GM19043 (cell line): Measurements from ENCODE around the gene CDH4.
"Not testable (repeated sequence)": the region's sequence is repeated elsewhere in the genome, so short reads cannot be mapped to it uniquely, and the experiment has no call there.

ENCODE experiments used
- ATAC-seq: cut with Tn5 transposase; IDR thresholded peaks from one replicate; pipeline ENCODE4 v1.9.1; 2021; ENCODE audit warnings: low read depth; ENCODE audit not compliant: unreplicated experiment

CDH4 gene

DNA sequence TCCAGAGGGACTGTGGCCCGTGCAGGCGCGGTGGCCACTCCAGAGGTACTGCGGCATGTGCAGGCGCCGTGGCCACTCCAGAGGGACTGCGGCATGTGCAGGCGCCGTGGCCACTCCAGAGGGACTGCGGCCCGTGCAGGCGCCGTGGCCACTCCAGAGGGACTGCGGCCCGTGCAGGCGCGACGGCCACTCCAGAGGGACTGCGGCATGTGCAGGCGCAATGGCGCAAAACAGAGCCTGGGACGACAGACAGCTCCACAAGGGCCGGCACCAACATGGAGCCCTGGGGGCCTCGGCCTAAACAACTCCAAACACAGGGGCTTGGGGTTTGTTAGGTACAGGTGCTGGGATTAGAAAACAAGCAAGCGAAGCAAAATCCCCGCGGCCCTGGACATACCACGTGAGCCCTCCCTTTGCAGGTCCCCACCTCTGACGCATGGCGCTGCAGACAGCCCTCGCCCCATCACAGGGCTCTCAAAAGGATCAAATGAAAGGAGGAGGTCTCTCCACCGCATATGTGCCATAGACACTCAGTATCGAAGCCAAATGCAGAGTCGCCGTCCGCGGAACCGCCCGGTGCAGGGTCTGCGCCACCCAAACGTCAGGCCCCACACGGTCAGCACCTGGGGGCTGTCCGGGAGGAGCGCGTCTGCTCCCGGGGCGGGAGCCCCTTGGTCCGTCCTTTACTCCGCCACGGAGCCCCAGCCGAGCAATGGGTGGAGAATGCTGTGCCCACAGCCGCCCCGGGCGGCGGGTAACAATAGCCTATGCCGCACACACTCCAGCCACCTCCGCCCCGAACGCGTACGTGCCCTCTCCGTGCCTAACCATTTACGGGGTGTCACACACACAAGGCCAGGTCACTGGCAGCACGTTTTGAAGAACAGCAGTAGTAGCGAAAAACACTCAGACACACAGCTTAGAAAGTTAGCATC is 727.9 kb downstream of the CDH4 start:
- no peak for ATAC-seq

DNA sequence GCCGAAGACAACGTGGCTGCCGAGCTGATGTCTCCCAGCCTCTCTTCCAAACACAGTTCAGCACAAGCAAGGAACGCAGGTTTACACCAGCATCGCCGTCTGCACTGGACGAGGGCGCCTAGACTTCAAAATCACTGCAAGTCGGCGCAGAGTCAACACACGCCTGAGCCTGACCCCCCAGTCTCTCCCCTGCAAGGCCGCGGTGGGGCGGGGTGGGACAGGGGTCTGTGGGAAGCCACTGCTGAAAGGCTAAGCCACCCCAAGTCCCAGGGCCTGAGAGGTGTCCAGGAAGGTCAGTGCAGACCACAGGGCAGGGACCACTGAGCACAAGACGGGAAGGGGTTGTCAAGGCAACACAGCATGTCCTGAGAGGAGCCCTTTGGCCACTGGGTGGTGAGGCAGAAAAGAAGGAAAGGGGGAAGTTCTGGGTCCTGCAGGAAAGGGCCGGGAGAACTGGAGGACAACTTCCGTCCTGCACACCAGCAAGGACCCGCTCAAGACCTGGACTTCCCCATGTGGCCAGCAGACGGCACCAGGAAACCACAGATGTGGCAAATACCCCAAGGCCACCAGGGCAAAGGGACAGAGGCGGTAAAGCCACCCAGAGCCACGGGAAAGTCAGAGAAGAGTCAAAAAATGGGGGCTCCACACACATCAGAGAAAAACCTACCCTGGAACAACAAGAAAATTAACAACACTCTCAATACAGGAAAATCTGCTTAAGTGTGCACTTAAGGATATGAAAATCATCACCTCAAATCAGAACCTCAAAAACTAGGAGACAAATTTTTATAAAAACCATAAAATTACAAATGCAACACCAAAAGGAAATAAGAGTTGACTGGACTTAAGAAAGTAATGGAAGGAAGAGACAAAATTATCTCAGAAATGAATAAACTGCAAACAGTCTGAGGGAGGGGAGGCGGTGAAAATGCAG is 728.9 kb downstream of the CDH4 start:
- no peak for ATAC-seq

DNA sequence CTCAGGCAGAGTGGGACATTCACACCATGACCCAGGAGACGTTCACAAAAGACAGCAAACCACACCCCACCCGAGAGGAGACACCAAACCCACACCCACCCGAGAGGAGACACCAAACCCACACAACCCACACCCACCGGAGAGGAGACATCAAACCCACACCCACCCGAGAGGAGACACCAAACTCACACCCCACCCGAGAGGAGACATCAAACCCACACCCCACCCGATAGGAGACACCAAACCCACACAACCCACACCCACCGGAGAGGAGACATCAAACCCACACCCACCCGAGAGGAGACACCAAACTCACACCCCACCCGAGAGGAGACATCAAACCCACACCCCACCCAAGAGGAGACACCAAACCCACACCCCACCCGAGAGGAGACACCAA is 729.6 kb downstream of the CDH4 start:
- not testable (repeated sequence) for ATAC-seq

- ATAC-seq, result no peak
Observed at GRCh38 chr20:61982191-61982950, 730.3 kb downstream of the CDH4 start.

- ATAC-seq, result no peak
Observed at GRCh38 chr20:61982951-61983315, 730.9 kb downstream of the CDH4 start.

DNA sequence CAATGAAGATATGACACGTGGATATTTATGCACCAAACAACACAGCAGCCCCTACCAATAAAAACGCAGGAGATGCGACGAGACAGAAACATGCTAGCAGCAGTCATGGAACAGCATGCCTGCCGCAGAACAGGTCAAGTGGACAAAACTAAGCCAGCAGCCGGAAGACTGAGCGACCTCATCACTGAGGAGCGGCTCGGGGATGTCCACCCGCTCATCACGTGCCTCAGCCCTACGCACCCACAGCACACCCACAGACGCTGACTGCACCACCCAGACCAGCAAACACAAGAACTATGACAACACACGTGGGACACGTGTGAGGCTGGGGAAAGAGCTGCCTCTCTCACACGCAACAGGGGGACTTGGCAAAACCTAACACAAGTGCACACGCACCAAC is 731.9 kb downstream of the CDH4 start:
- no peak for ATAC-seq

GRCh38 chr20:61984431-61984830 is 732.4 kb downstream of the CDH4 start:
- ATAC-seq, result not testable (repeated sequence)

- ATAC-seq, result no peak
Observed at GRCh38 chr20:61985096-61985495, 733.0 kb downstream of the CDH4 start.

DNA sequence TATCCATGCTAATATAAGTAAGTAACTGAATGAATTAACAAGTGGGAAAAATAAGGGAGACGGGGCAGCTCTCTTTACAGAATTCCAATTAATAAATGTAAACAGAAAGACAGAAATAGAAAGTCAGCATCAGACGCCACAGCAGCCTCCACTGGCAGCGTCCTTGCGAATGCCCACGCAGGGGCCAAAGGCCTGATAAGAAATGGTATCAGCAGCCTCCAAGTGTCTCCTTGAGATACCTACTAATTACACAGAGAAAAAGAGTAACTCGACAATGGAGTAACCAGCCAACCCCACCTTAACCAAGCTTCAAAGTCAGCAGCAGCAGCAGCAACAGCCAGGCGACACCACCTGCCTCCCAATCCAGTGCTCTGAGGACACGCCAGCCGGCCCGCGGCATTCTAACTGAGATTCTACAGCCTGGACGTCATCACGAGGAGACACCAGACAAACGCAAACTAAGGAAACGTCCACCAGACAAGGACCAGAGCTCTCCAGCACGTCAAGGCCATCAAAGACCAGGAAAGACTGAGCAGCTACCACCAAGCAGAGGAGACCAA is 734.8 kb downstream of the CDH4 start:
- no peak for ATAC-seq

- ATAC-seq, result no peak
Observed at GRCh38 chr20:61988665-61989064, 736.6 kb downstream of the CDH4 start.

GRCh38 chr20:61989741-61990140 is 737.7 kb downstream of the CDH4 start:
- no peak for ATAC-seq
